Heart left ventricle (tissue), 16 donors: ENCODE results near the gene USP46. TPM values are rescaled to one million over a fixed set of nuclear protein-coding genes. Genes with fewer than 3 reads are reported as not detected.
A peak's percentile ranks its signal among the peaks of the same experiment; 100 is the strongest.

Source experiments
- ATAC-seq, 4 donors: fragments of 200-7000 bp; cut with Tn5 transposase; one replicate each; pipeline ENCODE4 v1.9.1; 2020 to 2022; ENCODE audit warnings: moderate library complexity in 4 of 4, mild to moderate bottlenecking in 3 of 4, moderate number of reproducible peaks in 1 of 4
- DNase-seq, 5 donors: peaks; one replicate each; pipeline ENCODE4 v3.0.0-alpha.2; 2020
- H3K27ac ChIP-seq, 12 donors: fragments of 200-600 bp; sonication (generic) in 4 of 12; one replicate each; pipeline versions ENCODE4 v1.5.0 to v1.8.0; 2016 to 2022; ENCODE audit warnings: mild to moderate bottlenecking in 2 of 12
- H3K27me3 ChIP-seq, 9 donors: fragments of 200-600 bp; sonication (generic) in 2 of 9; one replicate each; pipeline versions ENCODE4 v1.5.1 to v1.8.0; 2016 to 2022; ENCODE audit warnings: mild to moderate bottlenecking in 3 of 9
- H3K36me3 ChIP-seq, 9 donors: fragments of 200-600 bp; sonication (generic) in 2 of 9; one replicate each; pipeline versions ENCODE4 v1.5.0 to v1.8.0; 2018 to 2022; ENCODE audit warnings: mild to moderate bottlenecking in 2 of 9
- H3K4me1 ChIP-seq, 12 donors: fragments of 200-600 bp; sonication (generic) in 4 of 12; one replicate each; pipeline versions ENCODE4 v1.5.0 to v1.8.0; 2016 to 2022; ENCODE audit warnings: mild to moderate bottlenecking in 3 of 12
- H3K4me3 ChIP-seq, 12 donors: fragments of 200-600 bp; sonication (generic) in 4 of 12; one replicate each; pipeline versions ENCODE4 v1.5.0 to v1.8.0; 2017 to 2022; ENCODE audit warnings: mild to moderate bottlenecking in 9 of 12, moderate library complexity in 4 of 12
- H3K9me3 ChIP-seq, 12 donors: fragments of 200-600 bp; sonication (generic) in 4 of 12; one replicate each; pipeline versions ENCODE4 v1.5.0 to v1.8.0; 2016 to 2022; ENCODE audit warnings: mild to moderate bottlenecking in 1 of 12
- POLR2A ChIP-seq, 2 donors: fragments of 450-650 bp; IDR thresholded peaks; one replicate each; pipeline ENCODE4 v1.6.1; 2017; ENCODE audit warnings: antibody characterized with exemption in 2 of 2, mild to moderate bottlenecking in 2 of 2, moderate library complexity in 2 of 2
- WGBS, 4 donors: extraction: QIAGEN DNeasy Blood & Tissue Kit in 2 of 4; methylation state at CpG; one replicate each; pipeline versions ENCODE4 v1.1.5 to v1.1.7; 2013 to 2018; 5-methylcytosine and 5-hydroxymethylcytosine counted together
- intact Hi-C, 10 donors: fragments of 100-400 bp; cut with DNase I; formaldehyde crosslinking; loops; one replicate each; pipeline versions ENCODE4 v1.11.1 to v1.14.2; 2022
- polyA plus RNA-seq, 2 donors: library from polyadenylated mRNA; stranded (reverse); fragments of 200-250 nt; gene quantifications; one replicate each; pipeline ENCODE4 v1.2.3, GENCODE V29; 2013
- total RNA-seq, 9 donors: library from RNA; depleted of rRNA in 2 of 9; stranded (reverse); fragments of >200 nt in 2 of 9; fragmentation: NEBNext Ultra II Directional in 3 of 9; extraction: Animal tissue kit (Norgen Biotek cat#: 25700) in 3 of 9; gene quantifications; one replicate each; pipeline versions ENCODE4 v1.1.0 to v1.2.4, GENCODE V29; 2016 to 2023
- TF ChIP-seq, protein P1 (sequence below), 12 donors: fragments of 200-600 bp; sonication (generic) in 4 of 12; IDR thresholded peaks; one replicate each; pipeline versions ENCODE4 v1.5.0 to v1.8.0; 2018 to 2022; ENCODE audit warnings: antibody characterized with exemption in 12 of 12, mild to moderate bottlenecking in 5 of 12
- donor health status: ischemic (EF 13 %, LVEDD 7.1; RV severe dilation, severe dysfunction).
- donor health status: healthy with polysubstance abuse.
- donor health status: DM: no; HTN: yes; CAD: no.
- donor health status: DM: no; HTN: no; CAD: no.
- donor health status: ischemic (EF 25% LVEDD 6.9; RV normal size, moderate dysfunction).
- donor health status: ischemic (EF 25% LVEDD 5.7; RV mildly dilated, moderate dysfunction).
- donor health status: healthy.
- donor health status: DM: yes; HTN: yes; CAD: no.
- donor health status: ischemic (EF 35%, LVEDD 5.7; RV mildly dilated, moderate dysfunction).
- donor health status: nonischemic (EF 11% LVEDD 7.7; RV severe dilation, severe dysfunction).
- donor health status: DM: yes; HTN: yes; CAD: no.
- donor health status: PGD.
- donor health status: ischemic (EF 29% LVEDD 5.4; RV normal size, mild dysfunction).
- donor health status: nonischemic (EF 23%, LVEDD 6.1; RV moderate dilation, normal function).

The USP46 gene
- total and polyA plus RNA-seq, 11 donors, result 6.1 to 111 (median 62.9) TPM

- intact Hi-C loops, result loop anchor here in 7 of 10 donors (5.0 to 10.0 kb wide), 6 partner anchors 33 to 397 kb away; partner anchors contain the start of gene USP46 (in 3 of the 7)
- peak overlapping the region in 11 of 12 donors; percentile 21 to 91 (median 74) for H3K27ac ChIP-seq
- ATAC-seq, result no peak
These were observed 73.7 kb downstream of the USP46 start for GRCh38 chr4:52585379-52585778.

GRCh38 chr4:52579602-52580272, 79.4 kb downstream of the USP46 start:
- ATAC-seq, result no peak
- 83 to 88% (median 87%) methylated on average over 4 of the region's 4 CpGs for WGBS, 4 donors
- intact Hi-C loops, result loop anchor here in 1 of 10 donors (10.0 kb wide), 1 partner anchor 135 kb away; no protein-coding TSS in a partner anchor
- DNase-seq, result no peak
- no peak for TF ChIP-seq POLR2A (IDR thresholded peaks at IDR 0.05)
- TF ChIP-seq, protein P1, sequence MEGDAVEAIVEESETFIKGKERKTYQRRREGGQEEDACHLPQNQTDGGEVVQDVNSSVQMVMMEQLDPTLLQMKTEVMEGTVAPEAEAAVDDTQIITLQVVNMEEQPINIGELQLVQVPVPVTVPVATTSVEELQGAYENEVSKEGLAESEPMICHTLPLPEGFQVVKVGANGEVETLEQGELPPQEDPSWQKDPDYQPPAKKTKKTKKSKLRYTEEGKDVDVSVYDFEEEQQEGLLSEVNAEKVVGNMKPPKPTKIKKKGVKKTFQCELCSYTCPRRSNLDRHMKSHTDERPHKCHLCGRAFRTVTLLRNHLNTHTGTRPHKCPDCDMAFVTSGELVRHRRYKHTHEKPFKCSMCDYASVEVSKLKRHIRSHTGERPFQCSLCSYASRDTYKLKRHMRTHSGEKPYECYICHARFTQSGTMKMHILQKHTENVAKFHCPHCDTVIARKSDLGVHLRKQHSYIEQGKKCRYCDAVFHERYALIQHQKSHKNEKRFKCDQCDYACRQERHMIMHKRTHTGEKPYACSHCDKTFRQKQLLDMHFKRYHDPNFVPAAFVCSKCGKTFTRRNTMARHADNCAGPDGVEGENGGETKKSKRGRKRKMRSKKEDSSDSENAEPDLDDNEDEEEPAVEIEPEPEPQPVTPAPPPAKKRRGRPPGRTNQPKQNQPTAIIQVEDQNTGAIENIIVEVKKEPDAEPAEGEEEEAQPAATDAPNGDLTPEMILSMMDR (IDR thresholded peaks at IDR 0.05), result no peak
- no peaks in the 10 kb centered on the region for H3K27me3 ChIP-seq
- H3K36me3 ChIP-seq, result no peaks in the 10 kb centered on the region
- no peak overlapping the region for H3K4me3 ChIP-seq
- peaks cover 0 to 6% (median 0%) of the 10 kb centered on the region in 12 donors for H3K4me1 ChIP-seq
- no peaks in the 10 kb centered on the region for H3K9me3 ChIP-seq
- no peak overlapping the region for H3K27ac ChIP-seq

More at GRCh38 chr4:52585379-52585778, 73.7 kb downstream of the USP46 start:
- DNase-seq, result no peak
- Histone ChIP-seq H3K9me3 (no peaks in the 10 kb centered on the region), H3K4me3 (no peak overlapping the region), H3K4me1 (peaks cover 0 to 47% (median 19%) of the 10 kb centered on the region in 12 donors), H3K27me3 (no peaks in the 10 kb centered on the region), H3K36me3 (no peaks in the 10 kb centered on the region)
- TF ChIP-seq, protein P1 (IDR thresholded peaks at IDR 0.05), result no peak
- TF ChIP-seq POLR2A (IDR thresholded peaks at IDR 0.05), result no peak
- 57 to 76% (median 67%) methylated on average over 2 of the region's 2 CpGs for WGBS, 4 donors

GRCh38 chr4:52578951-52579350, 80.2 kb downstream of the USP46 start:
- peaks cover 0 to 6% (median 0%) of the 10 kb centered on the region in 12 donors for H3K4me1 ChIP-seq
- no peak overlapping the region for H3K27ac ChIP-seq
- ATAC-seq (no peak), DNase-seq (no peak)
- TF ChIP-seq, protein P1 (IDR thresholded peaks at IDR 0.05), result no peak
- no peak for TF ChIP-seq POLR2A (IDR thresholded peaks at IDR 0.05)
- 88 to 96% (median 94%) methylated on average over 2 of the region's 2 CpGs for WGBS, 4 donors
- intact Hi-C loops, result no loop called here
- no peaks in the 10 kb centered on the region for H3K9me3 ChIP-seq
- H3K4me3 ChIP-seq, result no peak overlapping the region
- no peaks in the 10 kb centered on the region for H3K36me3 ChIP-seq
- no peaks in the 10 kb centered on the region for H3K27me3 ChIP-seq

GRCh38 chr4:52577624-52577962, 81.5 kb downstream of the USP46 start:
- TF ChIP-seq, protein P1 (IDR thresholded peaks at IDR 0.05), result no peak
- TF ChIP-seq POLR2A (IDR thresholded peaks at IDR 0.05), result no peak
- no peaks in the 10 kb centered on the region for H3K36me3 ChIP-seq
- H3K27me3 ChIP-seq, result no peaks in the 10 kb centered on the region
- no peak for DNase-seq
- peak in 2 of 4 donors; percentile 16 to 49 for ATAC-seq
- intact Hi-C loops, result no loop called here
- no peak overlapping the region for H3K4me3 ChIP-seq
- H3K9me3 ChIP-seq, result no peaks in the 10 kb centered on the region
- WGBS, 4 donors, result 85 to 92% (median 87%) methylated on average over 4 of the region's 4 CpGs
- no peak overlapping the region for H3K27ac ChIP-seq
- peaks cover 0 to 12% (median 0%) of the 10 kb centered on the region in 12 donors for H3K4me1 ChIP-seq
